K562 (cell line): Measurements from ENCODE around the gene ERO1B. TPM values are rescaled to one million over a fixed set of nuclear protein-coding genes. Genes with fewer than 3 reads are reported as not detected.

Experiments used
- ATAC-seq: fragments of 200-7000 bp; cut with Tn5 transposase; 3 replicates; pipeline ENCODE4 v1.9.1; 2020; ENCODE audit warnings: moderate library complexity
- BruUV-seq: library from RNA; stranded (reverse); fragments of 400-500 nt; replicated peaks from 2 replicates; lab custom pipeline; 2021; lab: Mats Ljungman, UMichigan
- CTCF ChIA-PET: fragments of 300-600 bp; formaldehyde crosslinking; extraction: SDS; loops from one replicate; lab custom pipeline; 2021; ENCODE audit warnings: low intra/inter-chr PET ratio; lab: Yijun Ruan, JAX
- POLR2A ChIA-PET: fragments of 300-600, 350-650 bp; sonication (Branson Sonifier 250); formaldehyde crosslinking; extraction: SDS; loops from one replicate; lab custom pipeline; 2021; ENCODE audit warnings: antibody characterized with exemption, inconsistent platforms; lab: Yijun Ruan, JAX
- DNase-seq, 4 experiments: peaks; one replicate each; pipeline versions ENCODE4 v3.0.0 to v3.0.0-alpha.2; 2011 to 2018; ENCODE audit warnings: low spot score in 3 of 4, mixed read lengths in 3 of 4; ENCODE audit errors: extremely low read depth in 1 of 4
- FAIRE-seq: peaks from 2 replicates; lab custom pipeline; 2011; peaks lifted over from hg19 to GRCh38; lab: Jason Lieb, UNC
- H2AFZ ChIP-seq: 2 replicates; pipeline ENCODE4 v1.6.0; 2011; ENCODE audit warnings: low read depth, low read length, control low read depth, inconsistent platforms
- H3K27ac ChIP-seq: fragments of 200-600 bp; 3 replicates; pipeline ENCODE4 v1.8.0; 2011; ENCODE audit warnings: low read depth, mild to moderate bottlenecking, control low read depth, inconsistent platforms, low read length, moderate library complexity, mixed read lengths; ENCODE audit errors: extremely low read depth
- H3K27me3 ChIP-seq, 2 experiments: fragments of 300-600 bp in 1 of 2; 2 replicates in 1 of 2; 3 replicates in 1 of 2; pipeline versions ENCODE4 v1.6.0 to v1.8.0; 2011; ENCODE audit warnings: inconsistent platforms in 2 of 2, low read length in 2 of 2, mild to moderate bottlenecking in 1 of 2, mixed read lengths in 1 of 2, moderate library complexity in 1 of 2; ENCODE audit not compliant: control insufficient read depth in 2 of 2, insufficient read depth in 2 of 2
- H3K36me3 ChIP-seq: fragments of 300-600 bp; 3 replicates; pipeline ENCODE4 v1.8.0; 2011; ENCODE audit warnings: mild to moderate bottlenecking, low read length, inconsistent platforms; ENCODE audit not compliant: control insufficient read depth, insufficient read depth
- H3K4me1 ChIP-seq, 2 experiments: fragments of 200-600 bp in 1 of 2; replicated peaks in 1 of 2; 2 replicates in 1 of 2; 3 replicates in 1 of 2; pipeline versions ENCODE4 v1.5.1 to v1.8.0; 2011; ENCODE audit warnings: inconsistent platforms in 2 of 2, low read length in 2 of 2, mild to moderate bottlenecking in 1 of 2, mixed read lengths in 1 of 2, moderate library complexity in 1 of 2; ENCODE audit not compliant: control insufficient read depth in 2 of 2, insufficient read depth in 2 of 2
- H3K4me2 ChIP-seq: 2 replicates; pipeline ENCODE4 v1.6.1; 2011; ENCODE audit warnings: low read length, control low read depth, inconsistent platforms, mixed read lengths; ENCODE audit not compliant: insufficient read depth
- H3K4me3 ChIP-seq: fragments of 200-600 bp; sonication (generic), shearing (Covaris generic); 2 replicates; pipeline ENCODE4 v1.5.1; 2016; ENCODE audit warnings: control low read depth, inconsistent platforms
- H3K79me2 ChIP-seq: fragments of 200-600 bp; 3 replicates; pipeline ENCODE4 v1.8.0; 2011; ENCODE audit warnings: low read length, inconsistent platforms; ENCODE audit not compliant: control insufficient read depth, insufficient read depth
- H3K9ac ChIP-seq, 2 experiments: 2 replicates each; pipeline versions ENCODE4 v1.6.0 to v1.6.1; 2011; ENCODE audit warnings: low read depth in 2 of 2, low read length in 2 of 2, control low read depth in 1 of 2, inconsistent platforms in 1 of 2, mild to moderate bottlenecking in 1 of 2, mixed read lengths in 1 of 2; ENCODE audit not compliant: insufficient read depth in 1 of 2
- H3K9me1 ChIP-seq: one replicate; pipeline ENCODE4 v1.6.0; 2011; ENCODE audit warnings: inconsistent platforms, mild to moderate bottlenecking, low read length, moderate library complexity; ENCODE audit not compliant: control insufficient read depth, insufficient read depth
- H3K9me3 ChIP-seq: replicated peaks from 2 replicates; pipeline ENCODE4 v1.5.1; 2011; ENCODE audit warnings: low read depth, low read length, inconsistent platforms; ENCODE audit not compliant: control insufficient read depth, insufficient read depth
- H4K20me1 ChIP-seq: replicated peaks from 2 replicates; pipeline ENCODE4 v1.6.1; 2011; ENCODE audit warnings: low read length, inconsistent platforms, mixed read lengths; ENCODE audit not compliant: control insufficient read depth, insufficient read depth
- BCL6 ChIP-seq: fragments of 250-450 bp; sonication (Bioruptor Pico); IDR thresholded peaks from 2 replicates; pipeline ENCODE4 v1.4.0; 2020
- ELF2 ChIP-seq: fragments of 250-450 bp; sonication (Bioruptor Pico); IDR thresholded peaks from 2 replicates; pipeline ENCODE4 v1.5.0; 2021; ENCODE audit warnings: mild to moderate bottlenecking
- FOXJ3 ChIP-seq: sonication (generic); formaldehyde crosslinking; IDR thresholded peaks from 2 replicates; pipeline ENCODE4 v1.4.0; 2020; ENCODE audit warnings: mild to moderate bottlenecking, missing genetic modification reagents
- MTA2 ChIP-seq: fragments of 450-650 bp; IDR thresholded peaks from 2 replicates; pipeline ENCODE4 v1.6.1; 2016; ENCODE audit warnings: low read depth
- NFE2 ChIP-seq: IDR thresholded peaks from 2 replicates; pipeline ENCODE4 v1.6.1; 2014; ENCODE audit warnings: antibody characterized with exemption, low read depth
- SMARCE1 ChIP-seq: fragments of 450-650 bp; IDR thresholded peaks from 2 replicates; pipeline ENCODE4 v1.7.1; 2016; ENCODE audit warnings: mild to moderate bottlenecking
- ZNF274 ChIP-seq: IDR thresholded peaks from 2 replicates; pipeline ENCODE4 v1.6.1; 2011; ENCODE audit warnings: low read depth, mild to moderate bottlenecking, low read length, moderate library complexity, borderline replicate concordance
- ZNF316 ChIP-seq: fragments of 450-650 bp; IDR thresholded peaks from 2 replicates; pipeline ENCODE4 v1.6.1; 2016
- ZNF324 ChIP-seq: fragments of 250-450 bp; sonication (Bioruptor Pico); IDR thresholded peaks from 2 replicates; pipeline ENCODE4 v1.4.0; 2020; ENCODE audit warnings: mild to moderate bottlenecking
- ZNF76 ChIP-seq: fragments of 250-450 bp; sonication (Bioruptor Pico); IDR thresholded peaks from 2 replicates; pipeline ENCODE4 v1.4.0; 2020; ENCODE audit warnings: mild to moderate bottlenecking, moderate library complexity, borderline replicate concordance
- WGBS: fragments of 100-300 bp; shearing (Covaris generic); methylation state at CpG from one replicate; pipeline ENCODE4 v1.1.6; 2016; ENCODE audit warnings: low coverage, mixed read lengths; ENCODE audit not compliant: insufficient coverage; ENCODE audit errors: missing lambda C conversion rate; 5-methylcytosine and 5-hydroxymethylcytosine counted together
- in situ Hi-C: fragments of 300-500 bp; cut with MboI; formaldehyde crosslinking; loops from 4 replicates; pipeline ENCODE4 v1.15.0; 2018; ENCODE audit warnings: inconsistent platforms, mixed read lengths
- intact Hi-C: fragments of 100-400 bp; cut with micrococcal nuclease; formaldehyde crosslinking; loops from 2 replicates; pipeline ENCODE4 v1.14.2; 2022
- polyA plus RNA-seq, 8 experiments: library from polyadenylated mRNA; depleted of rRNA in 4 of 8; stranded (reverse) in 5 of 8; unstranded in 3 of 8; fragments of >200 nt; fragmentation: Nextera tagmentation in 2 of 8; fragmentation: Illumina TruSeq in 1 of 8; extraction: Ambion mirVana in 2 of 8; extraction: Trizol in 1 of 8; gene quantifications; 2 replicates each; pipeline versions ENCODE4 v1.2.1 to v1.2.3, GENCODE V29; 2011 to 2014; ENCODE audit warnings: inconsistent platforms in 1 of 8, missing spikeins in 1 of 8
- total RNA-seq, 7 experiments: library from RNA; depleted of rRNA in 6 of 7; stranded (reverse); fragments of >200 nt in 6 of 7; fragmentation: Illumina TruSeq in 2 of 7; extraction: Trizol in 2 of 7; gene quantifications; 2 replicates each; pipeline versions ENCODE4 v1.2.1 to v1.2.3, GENCODE V29; 2011 to 2021; ENCODE audit warnings: low replicate concordance in 1 of 7
- TF ChIP-seq, protein P1 (sequence below): fragments of 450-650 bp; IDR thresholded peaks from 2 replicates; pipeline ENCODE4 v1.7.0; 2016; ENCODE audit warnings: borderline replicate concordance

Gene ERO1B
- total and polyA plus RNA-seq, 9 of the 15 experiments (the other 6 are each of a cell fraction or from before 2014, with no cell fraction given), result 0.59 to 6.4 (median 4.2) TPM

DNA sequence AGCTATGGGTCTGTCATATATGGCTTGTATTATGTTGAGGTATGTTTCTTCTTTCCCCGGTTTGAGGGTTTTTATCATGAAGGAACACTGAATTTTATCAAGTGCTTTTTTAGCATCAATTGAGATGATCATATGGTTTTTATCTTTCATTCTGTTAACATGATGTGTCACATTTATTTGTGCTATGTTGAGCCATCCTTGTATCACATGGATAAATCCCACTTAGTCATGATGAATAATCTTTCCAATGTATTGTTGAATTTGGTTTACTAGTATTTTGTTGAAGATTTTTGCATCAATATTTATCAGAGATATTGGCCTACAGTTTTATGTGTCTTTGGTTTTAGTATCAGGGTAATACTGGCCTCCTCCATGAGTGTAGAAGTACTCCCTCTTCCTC lies 77.7 kb downstream of the ERO1B start:
- no peaks in the 10 kb centered on the region for H4K20me1 ChIP-seq
- H3K4me2 ChIP-seq, result no peak overlapping the region
- 10% methylated on average over 1 of the region's 1 CpG for WGBS
- no TSS peak for BruUV-seq
- no peak overlapping the region for H3K4me3 ChIP-seq
- TF ChIP-seq ZNF76 (CRISPR knock-in tag), result no peak
- TF ChIP-seq SMARCE1, result no peak
- no peak for TF ChIP-seq ELF2 (CRISPR knock-in tag)
- 0 out of 2 replicates have a peak, but pooled peaks have one; percentile 14 for TF ChIP-seq NFE2
- peak; percentile 37; the same call in 1 of the 2 replicates for TF ChIP-seq ZNF324
- TF ChIP-seq ZNF274, result no peak
- no peak for TF ChIP-seq ZNF316
- no peak for TF ChIP-seq BCL6
- H3K9me3 ChIP-seq, result no peaks in the 10 kb centered on the region
- DNase-seq, result no peak
- CTCF ChIA-PET, result no interaction called here
- POLR2A ChIA-PET, result interaction anchor here (0.6 to 0.8 kb wide), 2 partner anchors 8 to 288 kb away, joined by 4 read pairs; no protein-coding TSS in a partner anchor
- no peak overlapping the region for H3K27ac ChIP-seq
- no peak for ATAC-seq
- peaks cover 0 to 10% of the 10 kb centered on the region in 2 experiments; a peak in 3 of 5 replicates for H3K4me1 ChIP-seq
- no peaks in the 10 kb centered on the region for H3K9me1 ChIP-seq
- intact Hi-C loops, result no loop called here
- H3K9ac ChIP-seq, result no peak overlapping the region
- H3K79me2 ChIP-seq, result no peaks in the 10 kb centered on the region
- H2AFZ ChIP-seq, result no peak overlapping the region
- in situ Hi-C loops, result no loop called here
- H3K36me3 ChIP-seq, result no peaks in the 10 kb centered on the region
- no peak for FAIRE-seq
- no peaks in the 10 kb centered on the region for H3K27me3 ChIP-seq

DNA sequence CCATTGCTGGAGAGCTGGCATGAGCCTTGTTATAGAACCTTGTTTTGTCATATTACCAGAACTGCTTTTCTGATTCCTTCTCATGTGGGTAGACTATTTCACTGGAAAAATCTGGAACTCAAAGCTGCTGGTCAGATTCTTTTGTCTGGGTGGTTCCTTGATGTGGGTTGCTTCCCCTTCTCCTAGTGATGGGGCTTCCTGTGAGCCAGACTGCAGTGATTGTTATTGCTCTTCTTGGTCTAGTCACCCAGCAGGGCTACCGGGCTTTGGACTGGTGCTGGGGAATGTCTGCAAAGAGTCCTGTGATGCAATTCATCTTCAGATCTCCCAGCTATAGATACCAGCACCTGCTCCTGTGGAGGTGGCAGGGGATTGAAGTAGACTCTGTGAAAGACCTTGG lies 80.0 kb downstream of the ERO1B start:
- Histone ChIP-seq H3K79me2 (no peaks in the 10 kb centered on the region), H2AFZ (no peak overlapping the region), H3K9ac (no peak overlapping the region), H3K4me2 (no peak overlapping the region), H4K20me1 (no peaks in the 10 kb centered on the region), H3K27me3 (no peaks in the 10 kb centered on the region), H3K9me3 (no peaks in the 10 kb centered on the region), H3K4me1 (peaks cover 0 to 4% of the 10 kb centered on the region in 2 experiments; a peak in 3 of 5 replicates), H3K9me1 (no peaks in the 10 kb centered on the region), H3K36me3 (no peaks in the 10 kb centered on the region), H3K27ac (no peak overlapping the region), H3K4me3 (no peak overlapping the region)
- intact Hi-C loops (no loop called here), in situ Hi-C loops (no loop called here)
- CTCF ChIA-PET, result no interaction called here
- POLR2A ChIA-PET, result interaction anchor here (1.3 kb wide), 1 partner anchor 10 kb away, joined by 3 read pairs; no protein-coding TSS in a partner anchor
- no TSS peak for BruUV-seq
- ATAC-seq (no peak), FAIRE-seq (no peak), DNase-seq (no peak)
- 5% methylated on average over 1 of the region's 1 CpG for WGBS
- no peak for TF ChIP-seq FOXJ3 (CRISPR knock-in tag)
- no peak for TF ChIP-seq MTA2
- TF ChIP-seq, protein P1, sequence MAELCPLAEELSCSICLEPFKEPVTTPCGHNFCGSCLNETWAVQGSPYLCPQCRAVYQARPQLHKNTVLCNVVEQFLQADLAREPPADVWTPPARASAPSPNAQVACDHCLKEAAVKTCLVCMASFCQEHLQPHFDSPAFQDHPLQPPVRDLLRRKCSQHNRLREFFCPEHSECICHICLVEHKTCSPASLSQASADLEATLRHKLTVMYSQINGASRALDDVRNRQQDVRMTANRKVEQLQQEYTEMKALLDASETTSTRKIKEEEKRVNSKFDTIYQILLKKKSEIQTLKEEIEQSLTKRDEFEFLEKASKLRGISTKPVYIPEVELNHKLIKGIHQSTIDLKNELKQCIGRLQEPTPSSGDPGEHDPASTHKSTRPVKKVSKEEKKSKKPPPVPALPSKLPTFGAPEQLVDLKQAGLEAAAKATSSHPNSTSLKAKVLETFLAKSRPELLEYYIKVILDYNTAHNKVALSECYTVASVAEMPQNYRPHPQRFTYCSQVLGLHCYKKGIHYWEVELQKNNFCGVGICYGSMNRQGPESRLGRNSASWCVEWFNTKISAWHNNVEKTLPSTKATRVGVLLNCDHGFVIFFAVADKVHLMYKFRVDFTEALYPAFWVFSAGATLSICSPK, result no peak
